HFF-Myc (cell line): Measurements from ENCODE around the gene TMEM132D.

Experiments
- DNase-seq: peaks from one replicate; pipeline ENCODE4 v3.0.0-alpha.2; 2011; ENCODE audit warnings: low read depth; ENCODE audit errors: extremely low read depth
- H3K4me3 ChIP-seq: replicated peaks from 2 replicates; pipeline ENCODE4 v1.5.1; 2011; ENCODE audit warnings: low read depth, mild to moderate bottlenecking, control low read depth, low read length
- CTCF ChIP-seq: IDR thresholded peaks from 2 replicates; pipeline ENCODE4 v1.5.1; 2012; ENCODE audit warnings: mild to moderate bottlenecking, low read depth, low read length, control low read depth; ENCODE audit errors: missing control alignments

Gene TMEM132D

GRCh38 chr12:129211862-129212630 is 691.8 kb downstream of the TMEM132D start:
- H3K4me3 ChIP-seq: no peak overlapping the region
- no peak for TF ChIP-seq CTCF
- DNase-seq: no peak

- no peak for DNase-seq
- no peak for TF ChIP-seq CTCF
- H3K4me3 ChIP-seq: no peak overlapping the region
These were observed 695.3 kb downstream of the TMEM132D start for GRCh38 chr12:129208566-129208965.

- DNase-seq: no peak
- H3K4me3 ChIP-seq: no peak overlapping the region
- TF ChIP-seq CTCF: no peak
These were observed 696.7 kb downstream of the TMEM132D start for GRCh38 chr12:129207084-129207483.

GRCh38 chr12:129203456-129203855 is 700.4 kb downstream of the TMEM132D start:
- DNase-seq: no peak
- no peak overlapping the region for H3K4me3 ChIP-seq
- TF ChIP-seq CTCF: no peak

DNA sequence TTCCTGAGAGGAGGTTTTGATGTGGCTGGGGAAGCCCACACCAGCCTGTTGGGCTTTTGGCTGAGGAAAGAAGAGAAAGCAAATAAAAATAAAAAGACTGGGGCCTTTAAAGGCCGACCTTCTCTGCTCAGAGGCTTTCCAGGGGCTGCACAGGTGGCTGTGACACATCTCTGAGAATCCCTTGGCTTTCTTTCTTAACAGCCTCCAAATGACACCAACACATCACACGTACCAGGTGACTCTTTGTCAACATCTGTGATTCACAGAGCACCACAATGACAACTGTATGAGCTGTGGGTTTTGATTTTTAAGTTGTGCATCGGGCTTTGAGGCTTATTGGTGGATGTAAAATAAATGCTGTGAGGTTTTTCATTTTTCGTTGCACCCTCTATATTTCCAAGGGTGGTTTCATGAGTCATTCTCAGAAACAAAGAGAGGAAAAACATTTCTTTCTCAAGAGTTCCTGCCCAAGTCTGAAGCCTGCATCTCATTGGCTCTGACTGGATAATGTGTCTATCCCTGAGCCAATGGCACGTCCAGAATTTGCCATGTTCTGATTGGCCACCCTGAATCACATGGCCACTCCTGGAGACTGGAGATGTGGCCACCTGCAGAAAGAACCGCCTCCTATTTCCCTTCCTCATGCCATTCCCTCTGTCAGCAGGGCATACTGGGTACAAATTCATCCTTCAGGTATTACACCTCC is 701.6 kb downstream of the TMEM132D start:
- no peak overlapping the region for H3K4me3 ChIP-seq
- no peak for DNase-seq
- no peak for TF ChIP-seq CTCF

GRCh38 chr12:129201029-129201428 is 702.8 kb downstream of the TMEM132D start:
- H3K4me3 ChIP-seq: no peak overlapping the region
- DNase-seq: no peak
- no peak for TF ChIP-seq CTCF
